Measurements from ENCODE around the gene CELF1.

The CELF1 gene

GRCh38 chr11:47506373-47506772 lies 46.6 kb downstream of the CELF1 start:
- no peak for DNase-seq (ENCODE audit: extremely low read depth, low read depth)
- TF ChIP-seq, protein P1, sequence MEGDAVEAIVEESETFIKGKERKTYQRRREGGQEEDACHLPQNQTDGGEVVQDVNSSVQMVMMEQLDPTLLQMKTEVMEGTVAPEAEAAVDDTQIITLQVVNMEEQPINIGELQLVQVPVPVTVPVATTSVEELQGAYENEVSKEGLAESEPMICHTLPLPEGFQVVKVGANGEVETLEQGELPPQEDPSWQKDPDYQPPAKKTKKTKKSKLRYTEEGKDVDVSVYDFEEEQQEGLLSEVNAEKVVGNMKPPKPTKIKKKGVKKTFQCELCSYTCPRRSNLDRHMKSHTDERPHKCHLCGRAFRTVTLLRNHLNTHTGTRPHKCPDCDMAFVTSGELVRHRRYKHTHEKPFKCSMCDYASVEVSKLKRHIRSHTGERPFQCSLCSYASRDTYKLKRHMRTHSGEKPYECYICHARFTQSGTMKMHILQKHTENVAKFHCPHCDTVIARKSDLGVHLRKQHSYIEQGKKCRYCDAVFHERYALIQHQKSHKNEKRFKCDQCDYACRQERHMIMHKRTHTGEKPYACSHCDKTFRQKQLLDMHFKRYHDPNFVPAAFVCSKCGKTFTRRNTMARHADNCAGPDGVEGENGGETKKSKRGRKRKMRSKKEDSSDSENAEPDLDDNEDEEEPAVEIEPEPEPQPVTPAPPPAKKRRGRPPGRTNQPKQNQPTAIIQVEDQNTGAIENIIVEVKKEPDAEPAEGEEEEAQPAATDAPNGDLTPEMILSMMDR (IDR thresholded peaks at IDR 0.05; ENCODE audit: low read depth, low read length) = no peak

DNA sequence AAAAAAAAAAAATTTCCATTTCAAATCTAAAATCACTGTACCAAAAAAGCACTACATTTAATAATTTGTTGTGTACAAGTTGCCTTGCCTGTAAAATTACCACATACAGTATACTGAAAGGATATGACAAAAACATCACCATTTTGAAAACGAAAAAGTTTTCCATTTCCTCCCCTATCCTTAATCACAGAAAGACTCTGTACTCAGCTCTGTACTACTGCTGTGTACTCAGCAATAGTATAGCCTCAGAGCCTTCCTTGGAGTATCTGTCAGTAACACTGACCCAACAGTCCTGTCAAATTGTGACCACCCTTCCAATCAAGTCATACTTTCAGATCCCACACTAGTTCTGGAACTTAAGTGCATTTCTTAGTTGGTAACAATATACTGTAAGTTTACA lies 48.0 kb downstream of the CELF1 start:
- DNase-seq (ENCODE audit: extremely low read depth, low read depth) = no peak
- TF ChIP-seq, protein P1 (IDR thresholded peaks at IDR 0.05; ENCODE audit: low read depth, low read length) = no peak

DNA sequence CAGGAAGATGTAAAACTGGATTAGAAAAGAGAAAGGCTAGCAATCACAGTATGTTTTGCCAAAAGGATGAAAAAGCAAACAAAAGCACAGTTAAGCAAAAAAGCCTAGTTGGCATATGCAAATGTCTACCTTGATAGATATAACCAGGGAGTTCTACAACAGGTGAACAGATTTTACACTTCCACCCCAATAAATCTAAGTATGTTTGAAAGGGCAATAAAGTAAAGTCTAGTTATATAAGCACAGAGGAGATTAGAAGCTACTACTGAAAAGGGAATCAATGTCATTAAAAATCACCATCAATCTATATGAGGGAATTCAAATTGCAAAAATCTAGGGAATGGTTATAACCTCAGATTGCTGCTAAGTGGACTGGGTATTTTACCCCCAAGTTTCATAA lies 49.7 kb downstream of the CELF1 start:
- no peak for DNase-seq (ENCODE audit: extremely low read depth, low read depth)
- TF ChIP-seq, protein P1 (IDR thresholded peaks at IDR 0.05; ENCODE audit: low read depth, low read length) = no peak

DNA sequence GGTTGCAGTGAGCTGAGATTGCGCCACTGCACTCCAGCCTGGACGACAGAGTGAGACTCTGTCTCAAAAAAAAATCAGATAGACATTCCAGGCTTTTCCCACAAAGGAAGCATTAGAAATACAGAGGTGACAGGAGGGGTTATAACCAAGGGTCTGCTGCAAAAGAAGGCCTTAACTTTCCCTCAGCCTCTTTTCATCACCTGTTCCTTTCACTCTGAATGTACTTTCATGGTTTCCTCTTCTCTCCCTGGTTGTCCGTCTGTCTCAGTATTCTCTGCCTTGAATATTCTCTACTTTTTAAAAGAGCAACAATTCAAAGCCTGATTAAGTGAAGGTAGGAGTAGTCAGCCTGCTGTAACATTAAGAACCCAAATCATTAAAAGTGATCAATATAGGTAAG lies 50.2 kb downstream of the CELF1 start:
- TF ChIP-seq, protein P1 (IDR thresholded peaks at IDR 0.05; ENCODE audit: low read depth, low read length) = no peak

DNA sequence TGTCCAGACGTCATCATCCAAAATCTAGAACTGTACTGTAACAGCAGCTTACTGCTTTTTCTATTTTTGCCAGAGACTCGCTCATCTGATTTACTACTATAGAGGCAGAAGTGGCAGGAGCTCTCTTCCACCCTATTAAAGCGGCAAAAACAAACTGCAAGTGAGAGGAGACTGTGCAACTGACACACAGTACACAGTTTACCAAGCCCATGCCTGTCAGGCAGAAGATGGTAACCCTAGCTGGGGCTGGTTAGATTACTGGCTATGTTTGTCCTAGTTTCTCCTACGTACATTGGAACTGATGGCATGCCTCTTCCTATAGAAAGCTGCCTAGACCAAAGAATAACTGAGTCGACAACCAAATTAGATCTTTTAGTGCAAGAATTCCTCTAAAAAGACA lies 51.8 kb downstream of the CELF1 start:
- TF ChIP-seq, protein P1 (IDR thresholded peaks at IDR 0.05; ENCODE audit: low read depth, low read length) = no peak

More for the DNA sequence above, 50.2 kb downstream of the CELF1 start:
- DNase-seq (ENCODE audit: extremely low read depth, low read depth) = no peak

DNA sequence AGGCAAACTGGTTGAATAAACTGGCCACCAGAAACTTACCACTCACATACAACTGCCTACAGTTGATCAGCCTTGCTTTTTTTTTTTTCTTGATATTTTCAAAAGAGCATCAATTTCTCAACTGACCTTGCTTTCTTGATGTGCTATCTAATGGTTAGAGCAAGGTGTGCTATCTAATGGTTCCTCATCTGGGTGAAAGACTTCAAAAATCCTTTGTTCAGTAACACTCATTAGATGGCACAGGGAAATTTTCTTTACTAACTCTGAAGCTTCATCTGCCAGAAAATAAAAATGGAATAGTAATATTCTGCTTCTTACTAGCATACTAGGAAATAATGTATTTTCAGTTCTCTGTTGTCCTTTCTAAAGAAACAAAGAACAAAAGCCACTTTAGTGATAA lies 52.8 kb downstream of the CELF1 start:
- TF ChIP-seq, protein P1 (IDR thresholded peaks at IDR 0.05; ENCODE audit: low read depth, low read length) = no peak
- no peak for DNase-seq (ENCODE audit: extremely low read depth, low read depth)

More for the DNA sequence above, 51.8 kb downstream of the CELF1 start:
- no peak for DNase-seq (ENCODE audit: extremely low read depth, low read depth)

GRCh38 chr11:47499614-47500013 lies 53.3 kb downstream of the CELF1 start:
- TF ChIP-seq, protein P1 (IDR thresholded peaks at IDR 0.05; ENCODE audit: low read depth, low read length) = no peak
- no peak for DNase-seq (ENCODE audit: extremely low read depth, low read depth)
